Measurements from ENCODE around the gene PRLH. TPM values are rescaled to one million over a fixed set of nuclear protein-coding genes. Genes with fewer than 3 reads are reported as not detected.

The PRLH gene
- total RNA-seq, 1 experiment from 2014 or later, result not detected

DNA sequence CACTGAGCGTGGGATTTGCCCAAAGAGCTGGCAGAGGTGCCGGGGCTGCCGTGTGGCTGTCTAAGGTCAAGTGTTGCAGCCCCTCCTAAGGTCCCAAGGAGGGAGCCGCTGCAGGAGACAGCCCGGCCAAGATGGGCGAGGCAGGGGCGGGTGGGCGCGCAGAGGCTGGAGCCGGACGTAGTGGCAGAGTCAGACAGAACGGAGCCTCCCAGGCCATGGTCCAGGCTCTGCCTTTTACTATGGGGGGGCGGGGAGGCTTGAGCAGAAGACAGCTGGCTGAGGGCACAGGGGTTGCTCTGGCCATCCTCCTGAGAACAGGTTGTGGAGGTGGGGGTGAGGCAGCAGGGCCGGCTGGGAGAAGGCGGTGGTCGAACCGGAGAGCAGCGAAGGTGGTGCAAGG, 27.5 kb upstream of the PRLH start:
- Histone ChIP-seq H3K9me3 (ENCODE audit: low read depth, low read length, poor library complexity, severe bottlenecking) (no peaks in the 10 kb centered on the region), H3K27me3 (replicated peaks; ENCODE audit: insufficient read depth, low read depth, low read length, poor library complexity) (no peaks in the 10 kb centered on the region), H3K4me1 (ENCODE audit: insufficient read depth, low read length, poor library complexity, severe bottlenecking) (no peaks in the 10 kb centered on the region), H3K4me3 (ENCODE audit: low read depth, low read length, poor library complexity, severe bottlenecking) (no peak overlapping the region), H3K36me3 (ENCODE audit: insufficient read depth, low read length, poor library complexity, severe bottlenecking) (no peaks in the 10 kb centered on the region), H3K27ac (ENCODE audit: low read depth, low read length, poor library complexity, severe bottlenecking) (no peak overlapping the region)
- POLR2A ChIA-PET (ENCODE audit: low non-redundant PET), result no interaction called here
- TF ChIP-seq EZH2 (IDR thresholded peaks at IDR 0.05; ENCODE audit: borderline replicate concordance, low read depth, low read length, poor library complexity, severe bottlenecking), result no peak
- TF ChIP-seq, protein P1, sequence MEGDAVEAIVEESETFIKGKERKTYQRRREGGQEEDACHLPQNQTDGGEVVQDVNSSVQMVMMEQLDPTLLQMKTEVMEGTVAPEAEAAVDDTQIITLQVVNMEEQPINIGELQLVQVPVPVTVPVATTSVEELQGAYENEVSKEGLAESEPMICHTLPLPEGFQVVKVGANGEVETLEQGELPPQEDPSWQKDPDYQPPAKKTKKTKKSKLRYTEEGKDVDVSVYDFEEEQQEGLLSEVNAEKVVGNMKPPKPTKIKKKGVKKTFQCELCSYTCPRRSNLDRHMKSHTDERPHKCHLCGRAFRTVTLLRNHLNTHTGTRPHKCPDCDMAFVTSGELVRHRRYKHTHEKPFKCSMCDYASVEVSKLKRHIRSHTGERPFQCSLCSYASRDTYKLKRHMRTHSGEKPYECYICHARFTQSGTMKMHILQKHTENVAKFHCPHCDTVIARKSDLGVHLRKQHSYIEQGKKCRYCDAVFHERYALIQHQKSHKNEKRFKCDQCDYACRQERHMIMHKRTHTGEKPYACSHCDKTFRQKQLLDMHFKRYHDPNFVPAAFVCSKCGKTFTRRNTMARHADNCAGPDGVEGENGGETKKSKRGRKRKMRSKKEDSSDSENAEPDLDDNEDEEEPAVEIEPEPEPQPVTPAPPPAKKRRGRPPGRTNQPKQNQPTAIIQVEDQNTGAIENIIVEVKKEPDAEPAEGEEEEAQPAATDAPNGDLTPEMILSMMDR (conservative IDR thresholded peaks at IDR 0.05; ENCODE audit: low read depth, low read length), result no peak
- BruUV-seq (replicated peaks), result no TSS peak
- intact Hi-C loops (cut with micrococcal nuclease; ENCODE audit: unreplicated experiment), result no loop called here
- DNase-seq (ENCODE audit: low spot score), result no peak
- CTCF ChIA-PET, result no interaction called here

DNA sequence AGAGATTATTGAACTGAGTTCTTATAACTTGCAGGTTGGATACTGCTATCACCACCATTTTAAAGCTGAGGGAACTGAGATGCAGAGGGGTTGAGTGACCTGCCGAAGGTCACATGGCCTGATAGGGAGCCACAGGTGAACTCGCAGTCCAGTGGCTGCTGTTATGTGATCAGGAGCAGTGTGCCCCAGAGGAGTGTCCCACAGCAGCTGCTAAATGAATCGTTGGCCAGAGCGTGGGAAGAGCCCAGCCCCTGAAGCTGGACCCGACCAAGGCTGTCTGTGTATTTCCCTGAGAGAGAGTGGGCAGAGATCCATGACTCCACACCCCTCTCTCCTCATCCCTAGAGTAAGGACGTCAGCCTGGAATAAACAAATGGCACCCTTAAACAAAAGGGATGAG, 26.7 kb upstream of the PRLH start:
- DNase-seq (ENCODE audit: low spot score), result no peak
- ChIA-PET CTCF (no interaction called here), POLR2A (ENCODE audit: low non-redundant PET) (no interaction called here)
- TF ChIP-seq EZH2 (IDR thresholded peaks at IDR 0.05; ENCODE audit: borderline replicate concordance, low read depth, low read length, poor library complexity, severe bottlenecking), result no peak
- TF ChIP-seq, protein P1 (conservative IDR thresholded peaks at IDR 0.05; ENCODE audit: low read depth, low read length), result no peak
- no peak overlapping the region for H3K27ac ChIP-seq (ENCODE audit: low read depth, low read length, poor library complexity, severe bottlenecking)
- no peaks in the 10 kb centered on the region for H3K27me3 ChIP-seq (replicated peaks; ENCODE audit: insufficient read depth, low read depth, low read length, poor library complexity)
- no TSS peak for BruUV-seq (replicated peaks)
- H3K9me3 ChIP-seq (ENCODE audit: low read depth, low read length, poor library complexity, severe bottlenecking), result no peaks in the 10 kb centered on the region
- intact Hi-C loops (cut with micrococcal nuclease; ENCODE audit: unreplicated experiment), result no loop called here
- no peaks in the 10 kb centered on the region for H3K36me3 ChIP-seq (ENCODE audit: insufficient read depth, low read length, poor library complexity, severe bottlenecking)
- H3K4me1 ChIP-seq (ENCODE audit: insufficient read depth, low read length, poor library complexity, severe bottlenecking), result no peaks in the 10 kb centered on the region
- no peak overlapping the region for H3K4me3 ChIP-seq (ENCODE audit: low read depth, low read length, poor library complexity, severe bottlenecking)

DNA sequence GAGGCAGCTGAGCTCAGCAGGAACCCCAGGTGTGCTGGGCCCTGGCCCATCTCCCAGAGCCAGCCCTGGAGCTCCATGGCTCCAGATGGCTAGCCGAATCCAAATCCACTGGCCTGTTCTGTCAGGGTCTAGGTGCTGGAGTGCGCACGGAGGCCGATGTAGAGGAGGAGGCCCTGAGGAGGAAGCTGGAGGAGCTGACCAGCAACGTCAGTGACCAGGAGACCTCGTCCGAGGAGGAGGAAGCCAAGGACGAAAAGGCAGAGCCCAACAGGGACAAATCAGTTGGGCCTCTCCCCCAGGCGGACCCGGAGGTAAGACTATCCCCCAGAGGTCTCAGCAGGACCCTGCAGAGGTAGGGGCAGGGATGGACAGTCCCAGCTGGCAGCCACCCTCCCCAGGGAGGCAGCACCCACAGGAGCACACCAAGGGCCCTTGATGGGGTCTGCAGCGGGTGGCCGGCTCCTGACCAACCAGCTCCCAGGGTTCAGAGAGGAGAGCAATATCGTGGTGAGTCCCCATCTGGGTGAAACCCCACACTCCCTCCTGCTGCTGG, 26.1 kb upstream of the PRLH start:
- CTCF ChIA-PET, result no interaction called here
- H3K36me3 ChIP-seq (ENCODE audit: insufficient read depth, low read length, poor library complexity, severe bottlenecking), result no peaks in the 10 kb centered on the region
- DNase-seq (ENCODE audit: low spot score), result no peak
- H3K27ac ChIP-seq (ENCODE audit: low read depth, low read length, poor library complexity, severe bottlenecking), result no peak overlapping the region
- no peak for TF ChIP-seq EZH2 (IDR thresholded peaks at IDR 0.05; ENCODE audit: borderline replicate concordance, low read depth, low read length, poor library complexity, severe bottlenecking)
- TF ChIP-seq, protein P1 (conservative IDR thresholded peaks at IDR 0.05; ENCODE audit: low read depth, low read length), result no peak
- BruUV-seq (replicated peaks), result no TSS peak
- H3K27me3 ChIP-seq (replicated peaks; ENCODE audit: insufficient read depth, low read depth, low read length, poor library complexity), result no peaks in the 10 kb centered on the region
- no peaks in the 10 kb centered on the region for H3K9me3 ChIP-seq (ENCODE audit: low read depth, low read length, poor library complexity, severe bottlenecking)
- H3K4me3 ChIP-seq (ENCODE audit: low read depth, low read length, poor library complexity, severe bottlenecking), result no peak overlapping the region
- intact Hi-C loops (cut with micrococcal nuclease; ENCODE audit: unreplicated experiment), result no loop called here
- POLR2A ChIA-PET (ENCODE audit: low non-redundant PET), result no interaction called here
- no peaks in the 10 kb centered on the region for H3K4me1 ChIP-seq (ENCODE audit: insufficient read depth, low read length, poor library complexity, severe bottlenecking)
